NCI-H446 (cell line): ENCODE measurements around the gene TICRR.

Experiments used
- DNase-seq, 2 experiments: peaks; one replicate each; lab custom pipeline; 2025; lab: John Stamatoyannopoulos, UW

The TICRR gene

GRCh38 chr15:89629829-89630228, 54.6 kb downstream of the TICRR start:
- DNase-seq = no peak

DNA sequence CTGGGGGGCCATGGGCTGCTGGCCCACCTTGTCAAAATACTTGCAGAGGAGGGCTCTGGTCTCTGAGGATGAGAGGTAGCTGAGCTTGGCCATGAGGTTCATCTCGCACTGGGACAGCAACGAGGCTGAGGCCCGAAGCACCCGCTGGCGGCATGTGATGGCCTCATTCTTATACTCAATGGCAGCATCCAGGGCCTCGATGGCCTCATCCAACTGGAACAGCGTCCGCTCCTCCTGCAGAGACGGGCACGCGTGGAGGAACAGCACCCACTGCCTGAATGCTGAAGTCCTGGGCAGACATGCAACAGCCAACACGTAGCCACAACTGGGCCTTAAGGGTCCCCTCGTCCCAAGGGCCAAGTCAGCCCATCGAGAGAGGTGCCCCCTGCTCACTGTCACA, 55.0 kb downstream of the TICRR start:
- DNase-seq = no peak

- no peak for DNase-seq
Measured at GRCh38 chr15:89630974-89631901, 56.0 kb downstream of the TICRR start.

DNA sequence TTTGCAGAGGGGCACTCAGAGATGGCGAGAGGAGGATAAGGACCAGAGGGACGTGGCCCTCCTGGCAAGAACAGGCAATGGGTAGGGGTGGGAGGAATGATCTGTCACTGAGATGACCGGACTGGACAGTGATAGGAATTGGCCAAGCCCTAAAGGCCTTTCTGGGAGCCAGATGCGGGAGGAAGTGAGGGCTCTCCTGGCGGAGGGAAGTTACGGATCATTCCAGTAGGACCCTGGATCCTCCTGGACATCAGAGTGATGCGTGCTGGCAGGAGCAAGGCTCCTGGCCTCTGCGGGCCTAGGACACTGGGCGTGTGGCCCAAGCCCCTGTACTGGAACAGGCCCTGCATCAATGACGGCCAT, 56.6 kb downstream of the TICRR start:
- no peak for DNase-seq

- no peak for DNase-seq
Measured at GRCh38 chr15:89632563-89633430, 57.5 kb downstream of the TICRR start.

DNA sequence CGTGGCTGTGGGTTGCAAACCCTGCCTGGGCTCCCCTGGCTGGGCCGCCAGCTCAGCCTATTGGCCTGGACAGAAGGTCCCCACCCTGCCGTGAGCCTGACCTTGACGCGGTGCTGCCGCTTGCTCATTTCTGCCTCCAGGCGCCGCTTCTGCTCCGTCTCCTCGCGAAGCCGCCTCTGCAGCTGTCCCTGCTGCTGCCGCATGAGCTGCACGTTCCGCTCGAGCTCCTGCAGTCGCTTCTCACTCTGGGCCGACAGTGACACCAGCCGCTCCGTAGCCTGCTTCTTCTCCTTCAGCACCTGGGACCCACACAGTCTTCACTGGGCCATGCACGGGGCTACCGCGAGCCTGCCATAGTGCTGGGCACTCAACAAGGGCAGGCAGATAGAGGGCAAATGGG, 58.3 kb downstream of the TICRR start:
- no peak for DNase-seq

DNA sequence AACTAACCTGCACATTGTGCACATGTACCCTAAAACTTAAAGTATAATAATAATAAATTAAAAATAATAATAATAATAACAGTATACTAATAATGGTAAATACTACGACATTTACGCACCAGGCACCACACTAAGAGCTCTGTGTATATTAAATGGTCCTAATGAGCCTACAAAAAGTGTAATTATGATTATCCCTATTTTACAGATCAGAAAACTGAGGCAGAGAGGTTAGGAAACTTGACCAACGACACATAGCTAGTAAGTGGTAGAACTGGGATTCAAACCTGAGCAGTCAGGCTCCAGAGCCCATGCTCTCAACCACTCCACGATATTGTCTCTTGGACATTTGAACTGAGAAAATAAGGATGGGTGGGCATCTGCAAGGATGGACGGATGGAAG, 65.0 kb downstream of the TICRR start:
- DNase-seq = no peak

DNA sequence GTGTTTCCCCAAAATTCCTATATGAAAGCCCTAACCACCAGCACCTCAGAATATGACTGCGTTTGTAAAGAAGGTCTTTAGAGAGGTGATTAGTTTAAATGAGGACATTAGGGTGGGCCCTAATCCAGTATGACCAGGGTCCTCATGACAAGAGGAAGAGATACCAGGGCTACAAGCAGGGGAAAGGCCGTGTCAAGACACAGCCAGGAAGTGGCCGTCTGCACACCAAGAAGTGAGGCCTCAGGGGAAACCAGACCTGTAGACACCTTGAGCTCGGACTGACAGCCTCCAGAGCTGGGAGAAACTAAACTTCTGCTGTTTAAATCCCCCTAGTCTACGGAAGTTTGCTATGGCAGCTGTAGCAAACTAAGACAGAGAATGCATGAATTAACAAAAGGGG, 65.8 kb downstream of the TICRR start:
- DNase-seq = no peak

DNA sequence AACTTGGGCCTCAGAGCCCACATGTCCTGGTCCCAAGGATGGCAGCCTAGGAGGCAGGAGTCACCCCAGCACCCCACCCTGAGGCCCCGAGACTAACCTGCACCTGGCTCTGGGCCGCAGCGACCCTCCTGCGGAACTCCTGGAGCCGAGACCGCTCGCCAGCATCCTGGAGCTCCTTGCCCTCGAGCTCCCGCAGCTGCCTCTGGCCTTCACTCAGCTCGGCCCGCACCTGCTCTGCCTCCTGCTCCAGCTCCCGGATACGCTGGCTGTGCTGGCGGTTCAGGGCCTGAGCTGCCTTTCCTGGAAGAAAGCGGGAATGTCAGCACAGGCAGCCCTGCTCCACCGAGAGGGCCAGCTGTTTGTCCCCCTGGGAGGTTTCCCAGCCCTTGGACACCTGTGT, 66.8 kb downstream of the TICRR start:
- no peak for DNase-seq

DNA sequence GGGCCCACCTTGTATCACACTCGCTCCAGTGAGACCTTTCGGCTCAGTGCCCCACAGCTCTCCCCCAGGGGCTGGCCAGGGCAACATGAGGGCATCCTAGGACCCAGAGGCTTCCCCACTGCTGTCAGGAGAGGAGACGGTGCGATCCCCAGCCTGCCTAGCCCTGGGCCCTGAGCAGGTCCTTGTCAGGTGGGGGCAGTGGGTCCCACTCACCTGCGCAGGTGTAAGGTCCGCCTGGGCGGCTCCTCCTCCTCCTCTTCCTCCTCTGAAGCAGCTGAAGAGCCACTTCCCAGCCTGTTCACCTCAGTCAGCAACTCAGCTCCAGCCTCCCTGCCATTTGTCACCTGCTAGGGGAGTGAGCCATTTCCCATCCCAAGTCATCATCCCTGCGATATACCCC, 70.4 kb downstream of the TICRR start:
- DNase-seq = no peak

- DNase-seq = no peak
Measured at GRCh38 chr15:89646416-89647141, 71.3 kb downstream of the TICRR start.

- peak in 1 of 2 experiments; percentile 45 for DNase-seq
Measured at GRCh38 chr15:89647191-89647851, 72.1 kb downstream of the TICRR start.

- DNase-seq = no peak
Measured at GRCh38 chr15:89648106-89649012, 73.1 kb downstream of the TICRR start.

DNA sequence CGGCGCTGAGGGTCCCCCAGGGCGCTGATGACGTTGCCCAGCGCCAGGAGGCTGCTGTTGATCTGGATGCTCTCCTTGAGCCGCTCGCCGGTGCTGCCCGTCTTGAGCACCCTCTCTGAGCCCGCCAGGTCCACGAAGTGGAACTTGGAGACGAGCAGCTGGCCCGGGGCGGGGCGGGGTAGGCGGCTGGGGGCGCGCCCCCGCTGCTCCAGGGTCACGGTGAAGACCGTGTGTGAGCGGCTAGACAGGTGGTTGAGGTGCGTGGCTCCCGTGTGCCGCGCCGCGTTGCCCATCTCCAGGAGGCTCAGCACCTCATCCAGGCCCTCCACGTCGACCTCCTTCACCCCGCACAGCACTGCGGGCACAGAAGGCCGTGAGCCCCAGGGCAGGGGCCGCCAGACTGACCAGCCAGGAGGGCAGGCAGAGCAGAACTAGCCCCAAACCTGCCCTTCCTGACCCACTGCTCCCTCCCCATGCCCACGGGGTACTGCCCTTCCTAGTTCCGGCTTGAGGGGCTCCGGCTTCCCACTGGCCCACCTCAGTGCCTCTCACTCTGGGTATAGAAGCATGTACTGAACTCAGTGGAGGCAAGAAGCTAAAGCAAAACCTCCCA, 73.8 kb downstream of the TICRR start:
- no peak for DNase-seq

GRCh38 chr15:89649716-89650115, 74.4 kb downstream of the TICRR start:
- no peak for DNase-seq

- DNase-seq = no peak
Measured at GRCh38 chr15:89652131-89652530, 76.9 kb downstream of the TICRR start.

- DNase-seq = no peak
Measured at GRCh38 chr15:89652666-89653065, 77.4 kb downstream of the TICRR start.

DNA sequence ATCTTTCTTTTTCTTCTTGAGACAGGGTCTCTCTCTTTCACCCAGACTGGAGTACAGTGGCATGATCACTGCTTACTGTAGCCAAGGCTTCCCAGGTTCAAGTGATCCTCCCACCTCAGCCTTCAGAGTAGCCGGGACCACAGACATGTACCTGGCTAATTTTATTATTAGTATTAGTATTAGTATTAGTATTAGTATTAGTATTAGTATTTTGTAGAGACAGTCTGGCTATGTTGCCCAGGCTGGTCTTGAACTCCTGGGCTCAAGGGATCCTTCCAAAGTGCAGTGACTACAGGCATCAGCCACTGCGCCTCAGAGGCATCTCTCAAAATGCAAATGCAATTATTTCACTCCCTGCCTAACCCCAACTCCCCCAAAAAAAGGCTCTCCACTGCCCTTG, 78.3 kb downstream of the TICRR start:
- DNase-seq = no peak

DNA sequence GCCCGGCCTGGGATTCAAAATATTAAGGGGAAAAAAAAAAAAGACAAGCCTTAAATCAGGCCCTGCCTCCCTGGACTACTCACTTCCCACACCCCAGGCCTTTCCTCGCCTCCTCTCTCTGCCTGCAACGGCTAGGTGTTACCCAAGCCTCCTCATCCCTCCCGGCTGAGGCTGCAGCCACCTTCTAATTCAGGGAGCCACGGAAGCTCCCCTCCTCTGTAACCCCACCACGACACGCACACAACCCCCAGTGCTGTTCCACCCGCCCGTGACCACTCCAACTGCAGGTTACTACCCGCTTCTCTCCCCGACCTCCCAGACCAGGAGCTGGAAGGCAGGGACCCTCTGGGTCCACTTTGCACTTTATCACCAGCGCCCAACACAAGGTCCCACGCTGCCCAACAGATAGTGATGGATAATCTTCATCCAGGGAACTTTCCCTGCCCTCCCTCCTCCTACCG, 79.1 kb downstream of the TICRR start:
- DNase-seq = no peak
